HG02852 (cell line): ENCODE measurements around the gene TMEM247.

ENCODE experiments used
- ATAC-seq: cut with Tn5 transposase; IDR thresholded peaks from one replicate; pipeline ENCODE4 v1.9.1; 2021; ENCODE audit warnings: mild to moderate bottlenecking, moderate library complexity; ENCODE audit not compliant: unreplicated experiment

TMEM247 gene

DNA sequence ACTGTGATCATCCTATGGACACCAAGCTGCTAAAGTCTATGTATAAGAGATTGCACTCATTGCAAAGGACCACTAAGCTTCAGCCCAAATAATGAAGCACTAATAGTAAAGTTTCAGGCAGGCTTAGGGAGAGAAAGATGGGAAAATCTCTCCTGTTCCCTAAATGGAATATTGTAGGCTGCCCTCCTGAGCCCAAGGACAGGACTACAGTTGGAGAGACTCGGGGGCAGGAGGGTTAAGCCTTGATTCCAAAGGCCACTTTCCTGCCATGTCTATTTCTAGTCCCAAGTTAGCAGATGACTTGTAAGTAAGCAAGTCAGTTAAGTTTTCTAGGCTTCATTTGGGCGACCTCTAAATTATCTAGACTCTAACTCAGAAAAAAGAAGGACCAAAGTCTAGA, 9.0 kb downstream of the TMEM247 start:
- no peak for ATAC-seq

DNA sequence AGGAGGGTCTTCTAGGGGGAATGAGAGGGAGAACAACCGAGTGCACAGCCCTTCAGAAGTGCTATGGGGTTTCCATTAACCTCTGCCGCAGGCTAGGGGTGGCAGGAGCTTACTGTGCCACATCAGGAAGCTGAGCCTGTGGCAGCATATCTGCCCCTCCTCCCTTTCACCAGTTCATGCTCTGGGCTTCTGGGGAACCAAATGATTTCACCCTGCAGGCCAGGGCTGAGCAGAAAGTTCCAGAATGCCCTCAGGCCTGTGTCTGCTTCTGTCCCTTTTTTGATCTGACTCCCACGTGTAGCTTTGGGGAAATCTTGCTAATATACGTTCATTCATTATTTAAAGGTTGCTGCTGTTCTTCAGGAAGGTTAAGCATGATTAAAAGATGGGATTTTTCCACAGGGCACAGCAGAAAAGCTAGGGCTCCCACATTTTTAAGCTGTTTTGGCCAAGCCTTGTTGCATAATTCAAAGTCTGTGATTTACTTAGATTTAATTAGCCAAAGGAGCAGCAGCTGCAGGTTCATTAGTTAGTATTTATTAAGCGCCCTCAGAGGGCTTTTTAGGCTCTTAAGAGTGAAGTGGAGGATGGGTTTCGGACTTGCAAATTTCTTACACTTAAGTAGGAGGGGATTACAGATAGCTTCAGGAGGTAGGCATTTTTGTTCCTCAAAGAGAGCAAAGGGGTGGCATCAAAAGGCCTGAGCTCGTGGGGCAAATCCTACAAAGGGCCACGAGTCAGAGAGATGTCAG, 10.2 kb downstream of the TMEM247 start:
- ATAC-seq: no peak

DNA sequence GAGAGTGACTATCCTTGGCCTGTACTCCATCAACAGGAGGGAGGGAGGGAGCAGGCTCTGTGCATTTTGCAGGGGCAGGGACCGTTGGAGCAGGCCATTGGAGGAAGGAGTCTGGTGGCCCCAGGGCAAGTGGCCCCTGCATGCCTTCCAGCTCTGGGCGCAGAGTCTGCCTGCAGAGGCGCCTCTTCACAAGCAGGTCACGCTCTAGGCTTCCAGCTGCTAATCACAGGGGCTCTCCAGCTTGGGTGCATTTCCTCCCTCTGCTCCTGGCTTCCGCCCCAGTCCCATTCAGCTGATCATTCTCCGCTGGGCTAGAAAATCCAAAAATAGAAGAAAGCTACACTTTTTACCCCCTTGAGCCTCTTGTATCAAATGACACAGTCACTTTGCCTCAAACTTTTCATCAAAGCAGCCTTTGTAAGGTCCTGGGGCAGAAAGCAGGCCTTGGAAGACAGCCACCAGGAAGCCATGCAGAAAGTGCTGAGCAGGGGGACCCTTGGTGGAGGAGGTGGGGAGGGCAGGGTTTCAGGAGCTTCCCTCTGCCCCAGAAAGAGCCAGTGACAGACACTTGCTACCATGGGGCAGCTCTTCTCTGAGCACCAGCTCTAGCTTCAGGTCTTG, 11.3 kb downstream of the TMEM247 start:
- ATAC-seq: peak; percentile 63

DNA sequence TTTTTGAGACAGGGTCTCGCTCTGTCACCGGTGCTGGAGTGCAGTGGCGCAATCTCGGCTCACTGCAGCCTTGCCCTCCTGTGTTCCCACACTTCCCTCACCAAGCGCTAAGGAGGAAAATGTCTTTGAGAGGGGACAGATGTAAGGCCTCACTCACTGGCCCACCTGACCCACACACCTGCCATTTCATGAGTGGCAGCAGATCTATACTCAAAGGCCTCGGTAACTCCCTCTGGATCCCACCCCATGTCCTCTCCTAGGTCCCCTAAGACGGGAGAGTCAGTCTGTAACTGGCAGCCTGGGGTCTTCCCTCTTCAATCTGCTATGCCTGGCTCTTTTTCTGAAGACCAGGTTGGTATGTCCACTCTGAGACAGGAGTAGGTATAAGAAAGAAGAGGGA, 12.9 kb downstream of the TMEM247 start:
- ATAC-seq: no peak

DNA sequence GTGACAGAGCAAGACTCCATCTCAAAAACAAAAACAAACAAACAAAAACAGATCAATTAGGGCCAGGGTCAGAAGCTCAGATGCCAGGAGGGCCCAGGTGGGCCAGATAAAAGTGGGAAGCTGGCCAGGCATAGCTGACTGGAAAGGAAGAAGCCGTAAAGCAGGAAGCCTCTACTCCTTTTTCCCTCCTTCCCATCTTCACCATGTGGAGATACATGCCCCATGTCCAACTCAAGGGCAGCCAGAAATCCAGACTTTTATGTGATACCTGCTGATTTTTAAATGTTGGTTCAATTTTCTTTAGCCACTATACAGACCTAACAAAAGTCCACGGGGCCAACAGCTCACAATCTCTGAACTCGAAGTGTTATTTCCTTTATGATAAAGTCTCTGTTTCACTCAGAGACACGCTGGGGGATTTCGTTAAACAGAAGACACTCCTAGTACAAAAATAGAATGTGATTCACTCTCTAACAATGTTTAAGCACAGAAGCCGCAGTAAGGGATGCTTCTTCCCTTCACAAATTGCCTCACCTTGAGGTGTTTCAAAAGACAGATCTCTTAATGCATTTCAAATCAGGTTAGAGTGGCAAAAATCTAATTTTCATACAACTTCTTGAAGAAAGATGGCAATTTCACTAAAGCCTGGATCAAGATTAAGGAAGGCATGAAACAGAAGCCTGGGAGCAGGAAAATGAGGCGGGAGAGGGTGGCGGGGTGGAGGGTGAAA, 14.0 kb downstream of the TMEM247 start:
- peak; percentile 81 for ATAC-seq

DNA sequence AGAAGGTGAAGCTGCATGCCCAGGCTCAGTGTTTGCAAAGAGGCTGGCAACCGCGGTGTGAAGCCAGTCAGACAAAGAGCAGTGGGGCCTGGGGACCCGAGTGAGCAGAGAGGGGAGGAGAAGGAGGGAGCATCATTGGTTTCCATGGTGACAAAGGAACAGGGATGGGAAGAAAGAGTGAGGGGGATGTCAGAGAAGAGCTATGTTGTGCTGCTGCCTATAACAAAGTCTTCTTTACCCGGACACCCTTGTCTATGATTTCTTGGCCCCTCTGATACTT, 14.5 kb downstream of the TMEM247 start:
- ATAC-seq: no peak

DNA sequence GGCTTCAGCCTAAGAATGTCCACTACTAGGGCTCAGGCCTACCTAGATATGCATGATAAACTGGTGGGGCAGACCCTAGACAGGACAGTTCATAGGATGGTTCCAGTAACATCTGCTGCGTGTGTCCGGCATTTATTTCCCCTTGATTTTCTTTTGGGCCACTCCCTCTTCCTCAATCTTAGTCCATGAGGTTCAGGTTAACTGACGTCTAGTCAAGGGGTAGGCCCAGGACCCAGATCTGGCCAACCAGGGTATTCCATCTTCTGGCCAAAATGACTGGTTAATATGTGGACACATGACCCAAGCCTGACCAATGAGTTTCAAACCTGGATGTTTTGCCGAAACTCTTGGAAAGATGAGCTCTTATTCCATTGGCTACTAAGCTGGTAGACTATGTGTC, 15.2 kb downstream of the TMEM247 start:
- no peak for ATAC-seq

DNA sequence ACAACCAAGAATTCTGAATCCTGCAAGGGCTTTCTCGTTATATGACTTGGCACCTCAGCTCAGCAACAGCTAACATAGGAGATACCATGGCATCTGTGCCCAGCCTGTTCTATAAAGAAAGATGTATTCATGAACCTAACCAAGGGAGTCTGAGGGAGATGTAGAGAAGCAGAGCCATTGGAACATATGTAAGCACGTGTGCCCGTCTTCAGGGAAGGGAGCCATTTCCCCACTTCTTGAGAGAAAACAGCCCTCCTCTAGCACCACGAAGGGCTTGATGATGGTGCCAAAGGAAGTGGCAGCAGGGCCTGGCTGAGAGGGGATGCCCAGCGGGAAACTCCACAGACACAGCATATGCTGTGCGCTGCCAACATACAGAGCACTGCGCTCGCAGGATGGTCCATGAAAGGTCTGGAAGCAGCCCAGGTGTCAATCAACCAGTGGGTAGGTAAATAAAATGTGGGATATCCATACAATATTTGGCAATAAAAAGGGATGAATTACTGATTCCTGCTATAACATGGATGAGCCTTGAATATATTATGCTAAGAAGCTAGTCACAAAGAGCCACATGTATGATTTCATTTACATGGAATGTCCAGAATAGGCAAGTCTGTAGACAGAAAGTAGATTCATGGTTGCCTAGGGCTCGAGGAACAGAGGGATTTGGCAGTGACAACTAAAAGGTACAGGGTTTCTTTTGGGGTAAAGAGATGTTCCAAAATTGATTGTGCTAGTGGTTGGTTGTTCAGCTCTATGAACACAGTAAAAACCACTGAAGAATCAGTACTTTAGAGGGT, 16.1 kb downstream of the TMEM247 start:
- ATAC-seq: no peak

DNA sequence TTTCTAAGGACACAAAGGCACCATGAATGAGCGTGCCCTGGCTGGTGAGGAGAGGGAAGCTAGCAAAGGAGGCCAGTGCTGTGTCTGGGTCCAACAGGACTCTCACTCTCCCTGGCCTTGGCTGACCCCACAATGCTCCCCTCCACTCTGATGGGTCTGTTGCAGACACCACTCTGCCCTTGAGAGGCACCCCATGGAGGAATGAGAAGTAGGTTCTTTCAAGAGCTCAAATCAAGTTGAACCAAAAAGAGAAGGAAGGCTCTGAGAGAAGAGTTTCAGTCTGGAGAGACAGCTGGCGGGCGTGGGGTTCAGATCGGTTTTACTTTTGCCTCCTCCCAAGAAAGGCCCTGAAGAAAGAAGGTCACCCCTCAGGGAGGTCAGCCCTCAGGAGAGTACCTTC, 18.4 kb downstream of the TMEM247 start:
- ATAC-seq: no peak

DNA sequence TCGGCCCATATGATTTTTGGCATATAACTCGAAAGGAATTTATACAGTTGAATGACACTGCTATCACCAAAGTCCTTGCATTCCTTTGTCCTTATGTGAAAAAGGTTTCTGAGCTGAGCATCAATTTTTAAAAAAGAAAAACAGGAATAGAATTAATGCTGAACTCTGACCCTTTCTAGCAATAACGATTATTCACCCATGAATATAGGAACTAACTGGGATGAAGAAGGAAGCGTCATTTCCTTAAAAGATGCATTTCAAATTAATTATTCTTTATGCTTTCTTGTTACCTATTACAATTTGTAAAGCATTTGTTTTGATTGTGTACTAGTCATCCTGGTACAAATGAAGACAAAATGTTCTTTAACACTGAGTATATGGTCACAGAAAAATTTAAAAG, 19.3 kb downstream of the TMEM247 start:
- ATAC-seq: no peak

DNA sequence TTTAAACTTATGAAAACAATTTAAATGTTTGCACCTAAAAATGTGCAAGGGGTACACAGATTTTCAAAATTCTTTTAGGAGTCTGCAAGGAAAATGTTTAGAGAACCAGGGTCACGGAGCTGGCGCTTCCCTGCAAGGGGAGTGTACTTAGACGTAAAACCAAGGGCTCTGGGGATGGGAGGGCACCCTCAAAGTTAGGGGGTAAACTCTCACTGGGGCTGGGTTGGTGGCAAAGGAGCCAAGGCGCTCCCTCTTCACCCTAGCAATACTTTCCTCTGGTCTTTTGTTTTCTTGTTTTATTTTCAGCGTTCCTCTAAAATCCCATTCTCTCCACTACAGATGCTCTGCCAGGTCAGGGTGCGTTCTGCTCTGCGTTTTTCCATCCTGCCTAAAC, 20.0 kb downstream of the TMEM247 start:
- no peak for ATAC-seq

DNA sequence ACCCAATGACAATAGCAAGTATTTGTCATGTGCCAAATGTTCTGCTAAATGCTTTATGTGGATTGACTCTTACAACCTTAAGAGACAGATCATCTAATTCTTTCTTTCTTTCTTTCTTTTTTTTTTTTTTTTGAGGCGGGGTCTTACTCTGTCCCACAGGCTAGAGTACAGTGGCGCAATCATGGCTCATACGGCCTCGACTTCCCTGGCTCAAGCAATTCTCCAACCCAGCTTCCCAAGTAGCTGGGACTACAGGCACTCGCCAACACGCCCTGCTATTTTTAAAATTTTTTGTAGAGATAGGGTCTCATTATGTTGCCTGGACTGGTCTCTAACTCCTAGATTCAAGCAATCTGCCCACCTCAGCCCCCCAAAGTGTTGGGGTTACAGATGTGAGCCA, 21.4 kb downstream of the TMEM247 start:
- ATAC-seq: no peak

DNA sequence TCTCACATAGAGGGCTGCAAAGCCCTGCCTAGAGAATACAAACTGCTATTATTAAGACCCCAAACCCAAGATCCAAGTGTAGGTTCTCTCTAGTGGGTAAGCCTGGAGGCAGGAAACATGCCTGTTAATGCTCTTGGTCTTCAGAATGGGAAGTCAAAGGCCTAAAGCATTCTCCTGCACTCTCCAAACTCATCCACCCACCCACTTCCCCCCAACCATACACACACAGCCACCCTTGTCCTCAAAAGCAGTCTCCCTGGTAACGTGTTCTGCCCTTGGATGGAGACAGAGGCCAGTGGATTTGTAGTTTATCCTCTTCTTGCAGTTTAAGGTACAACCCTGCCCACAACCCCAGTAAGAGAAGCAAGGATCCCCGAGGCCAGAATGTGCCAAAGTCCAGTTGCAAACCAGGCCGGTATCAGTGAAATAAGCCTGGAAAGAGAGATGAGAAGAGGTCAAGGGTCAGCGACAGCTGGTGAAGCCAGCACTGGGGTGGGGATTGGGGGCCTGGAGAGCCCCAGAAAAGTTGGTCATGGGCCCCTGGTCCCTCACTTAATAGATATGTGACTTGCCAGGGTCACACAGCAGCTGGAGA, 23.0 kb downstream of the TMEM247 start:
- no peak for ATAC-seq

DNA sequence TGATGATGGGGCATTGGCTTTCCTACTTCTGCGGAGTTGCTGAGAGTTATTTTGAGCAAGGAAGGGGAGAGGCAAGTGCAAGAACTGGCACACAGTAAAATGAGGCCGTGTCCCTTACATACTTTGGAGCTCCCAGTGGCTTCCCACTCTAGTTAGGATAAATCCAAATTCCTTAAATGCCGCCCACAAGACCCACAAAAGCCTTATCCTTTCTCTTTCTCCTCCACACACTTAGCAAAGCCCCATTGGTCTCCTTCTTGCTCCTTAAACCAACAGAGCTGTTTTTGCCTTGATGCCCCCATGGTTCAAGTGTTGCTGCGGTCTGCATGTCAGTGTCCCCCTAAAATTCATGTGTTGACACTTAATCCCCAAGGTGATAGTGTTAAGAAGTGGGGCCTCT, 24.3 kb downstream of the TMEM247 start:
- no peak for ATAC-seq

DNA sequence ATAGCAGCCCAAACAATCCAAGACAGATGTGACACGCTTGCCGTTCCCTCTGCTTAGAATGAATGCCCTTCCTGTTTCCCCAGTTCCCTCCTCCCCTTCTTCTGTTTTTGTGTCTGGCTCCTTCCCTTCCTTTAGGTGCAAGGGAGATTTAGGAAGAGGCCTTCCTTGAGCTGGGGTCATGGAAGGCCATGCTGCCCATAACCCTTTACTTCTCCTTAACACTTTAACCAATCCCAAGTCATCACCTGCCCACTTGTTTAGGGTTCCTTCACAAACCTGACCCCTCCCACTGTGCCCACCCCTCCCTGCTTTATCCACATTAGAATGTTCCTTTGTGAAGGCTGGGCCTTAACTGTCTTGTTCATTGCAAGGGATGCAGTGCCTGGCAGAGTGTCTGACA, 24.9 kb downstream of the TMEM247 start:
- ATAC-seq: no peak

DNA sequence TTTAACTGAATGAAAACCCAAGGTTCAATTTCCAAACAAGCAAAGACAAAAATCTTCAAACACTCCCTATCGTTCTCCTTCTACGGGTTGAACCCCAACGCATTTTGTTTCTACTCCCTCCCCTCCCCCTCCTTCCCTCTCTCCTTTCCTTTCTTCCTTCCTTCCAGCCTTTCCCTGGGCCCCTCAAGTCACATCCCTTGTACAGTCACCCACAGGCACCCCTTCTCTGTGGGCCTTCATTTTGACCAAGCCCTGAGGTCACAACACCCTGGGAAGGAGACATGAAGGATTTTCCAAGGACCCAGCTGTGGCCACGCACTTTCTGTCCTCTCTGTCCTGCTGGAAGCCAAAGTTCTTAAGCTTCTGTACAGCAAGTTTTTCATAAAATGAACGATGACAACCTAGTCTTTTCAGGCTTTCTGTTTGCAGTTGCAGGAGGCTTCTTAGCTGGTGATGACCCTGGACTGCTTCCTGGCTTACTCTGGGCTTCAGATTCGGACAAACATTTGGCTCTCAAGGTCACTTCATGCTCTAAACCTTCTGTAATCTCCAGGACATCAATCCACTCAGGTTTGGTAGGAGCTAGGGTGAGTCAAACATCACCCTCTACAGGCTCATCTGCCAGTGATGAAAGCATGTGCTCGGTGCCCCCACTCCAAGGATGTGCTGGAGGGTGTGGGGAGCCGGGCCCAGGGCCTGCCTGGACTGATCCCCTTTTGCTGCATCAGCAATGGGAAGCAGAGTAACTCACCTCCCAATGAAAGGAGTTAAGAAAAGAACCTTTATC, 25.5 kb downstream of the TMEM247 start:
- no peak for ATAC-seq

DNA sequence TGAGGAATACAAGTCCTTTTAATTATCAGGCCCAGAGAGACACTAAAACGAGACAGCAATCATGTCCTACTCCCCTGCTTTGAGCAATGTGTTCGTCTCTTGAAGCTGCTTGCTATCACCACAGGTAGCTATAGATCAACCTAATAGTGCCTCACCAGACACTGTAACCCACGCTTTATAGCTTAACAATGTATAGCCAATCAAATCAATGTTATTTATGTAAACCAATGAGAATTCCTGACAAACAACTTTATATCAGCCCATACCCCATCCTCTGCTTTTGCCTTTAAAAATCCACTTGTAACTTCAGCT, 26.1 kb downstream of the TMEM247 start:
- ATAC-seq: no peak

DNA sequence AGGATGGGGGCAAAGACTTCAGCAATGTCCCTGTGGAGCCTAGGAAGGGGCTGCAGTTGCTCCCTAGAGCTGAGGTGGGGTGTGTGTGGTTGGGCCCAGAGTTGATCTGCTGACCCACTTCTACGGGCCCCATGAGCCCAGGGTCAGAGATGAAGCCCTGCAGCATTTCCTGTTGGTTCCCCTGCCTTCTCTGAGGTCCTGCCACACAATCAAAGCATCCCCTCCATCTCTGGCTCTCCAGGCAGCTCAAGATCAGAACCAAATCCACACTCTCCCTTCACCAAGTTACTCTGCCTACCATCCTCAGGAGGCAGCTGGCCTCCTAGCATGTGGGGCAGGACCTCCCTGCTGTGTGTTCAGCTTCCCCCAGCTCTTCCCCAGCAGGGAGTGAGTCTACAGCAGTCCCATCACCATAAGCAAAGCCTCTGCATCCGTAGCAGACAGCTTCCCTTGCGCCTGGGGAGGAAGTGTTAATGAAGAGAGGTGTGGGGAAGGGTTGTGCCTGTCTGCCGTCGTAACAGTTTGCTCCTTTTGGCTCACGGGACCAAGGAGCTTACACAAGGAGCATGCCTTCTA, 26.9 kb downstream of the TMEM247 start:
- ATAC-seq: no peak

DNA sequence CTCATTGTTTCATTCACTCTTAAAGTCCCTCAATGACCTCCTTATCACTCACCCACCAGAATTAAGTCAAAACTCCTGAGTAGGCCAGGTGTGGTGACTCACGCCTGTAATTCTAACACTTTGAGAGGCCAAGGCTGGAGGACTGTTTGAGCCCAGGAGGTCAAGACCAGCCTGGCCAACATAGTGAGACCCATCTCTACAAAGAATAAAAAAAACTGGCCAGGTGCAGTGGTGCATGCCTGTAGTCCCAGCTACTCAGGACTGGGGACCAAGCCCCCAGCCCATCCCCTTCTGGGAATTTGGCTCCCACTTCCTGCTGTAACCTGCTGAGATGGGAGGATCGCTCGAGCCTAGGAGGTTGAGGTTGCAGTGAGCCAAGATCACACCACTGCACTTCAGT, 28.9 kb downstream of the TMEM247 start:
- no peak for ATAC-seq

DNA sequence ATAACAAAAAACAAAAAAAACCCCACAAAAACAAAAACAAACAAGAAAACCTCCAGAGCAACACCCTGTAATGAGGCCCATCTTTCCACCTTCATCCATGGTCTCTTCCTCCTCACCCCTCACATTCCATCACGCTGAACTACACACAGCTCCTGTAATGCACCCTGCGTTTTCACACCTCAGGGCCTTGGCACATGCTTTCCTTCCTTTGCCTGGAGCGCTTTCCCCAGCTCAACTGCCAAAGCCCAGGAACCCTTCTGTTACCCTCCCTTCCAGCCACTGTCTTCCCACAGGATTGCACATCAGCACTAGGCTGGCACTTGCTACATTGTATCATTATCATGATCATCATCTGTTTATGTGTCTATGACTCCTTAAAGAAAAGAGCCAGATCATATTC, 29.4 kb downstream of the TMEM247 start:
- no peak for ATAC-seq
